Prostate gland (tissue), 2 donors: ENCODE data around the gene FHIT. TPM values are rescaled to one million over a fixed set of nuclear protein-coding genes. Genes with fewer than 3 reads are reported as not detected.

ENCODE experiments used
- DNase-seq: peaks from one replicate; pipeline ENCODE4 v3.0.0-alpha.2; 2019; ENCODE audit warnings: low spot score
- H3K27ac ChIP-seq, 2 donors: fragments of 200-600 bp; sonication (generic); 2 replicates each; pipeline ENCODE4 v1.5.1; 2017 to 2019
- H3K27me3 ChIP-seq: fragments of 200-600 bp; sonication (generic); replicated peaks from 2 replicates; pipeline ENCODE4 v1.5.1; 2019; ENCODE audit not compliant: insufficient read depth
- H3K36me3 ChIP-seq, 2 donors: fragments of 200-600 bp; sonication (generic); 1 replicate in 1 of 2; 2 replicates in 1 of 2; pipeline versions ENCODE4 v1.5.1 to v1.8.1; 2017 to 2019
- H3K4me1 ChIP-seq: fragments of 200-600 bp; sonication (generic); replicated peaks from 2 replicates; pipeline ENCODE4 v1.5.1; 2019
- H3K4me3 ChIP-seq, 2 donors: fragments of 200-600 bp; sonication (generic); 2 replicates each; pipeline ENCODE4 v1.5.1; 2017 to 2019
- H3K9me3 ChIP-seq: fragments of 200-600 bp; sonication (generic); 2 replicates; pipeline ENCODE4 v1.5.1; 2017
- POLR2A ChIP-seq: fragments of 450-650 bp; IDR thresholded peaks from one replicate; pipeline ENCODE4 v1.6.1; 2016; ENCODE audit warnings: antibody characterized with exemption, mild to moderate bottlenecking
- POLR2AphosphoS5 ChIP-seq: sonication (generic); formaldehyde crosslinking; IDR thresholded peaks from one replicate; pipeline ENCODE4 v1.6.1; 2017; ENCODE audit warnings: antibody characterized with exemption
- WGBS: methylation state at CpG from one replicate; pipeline ENCODE4 v1.1.5; 2018; 5-methylcytosine and 5-hydroxymethylcytosine counted together
- intact Hi-C: fragments of 100-400 bp; cut with DNase I; formaldehyde crosslinking; loops from one replicate; pipeline ENCODE4 v1.14.2; 2022
- total RNA-seq, 2 donors: library from RNA; depleted of rRNA; stranded (reverse); fragments of >200 nt; gene quantifications; one replicate each; pipeline ENCODE4 v1.1.0, GENCODE V29; 2016
- TF ChIP-seq, protein P1 (sequence below), 4 experiments: fragments of 200-600 bp in 2 of 4; fragments of 450-650 bp in 2 of 4; sonication (generic) in 2 of 4; IDR thresholded peaks; 1 replicate in 3 of 4; 2 replicates in 1 of 4; pipeline ENCODE4 v1.5.1; 2016 to 2019; ENCODE audit warnings: antibody characterized with exemption in 4 of 4, mild to moderate bottlenecking in 2 of 4, moderate library complexity in 2 of 4

The FHIT gene
- total RNA-seq, 2 donors from 2014 or later, result 6.4 to 10.4 TPM

DNA sequence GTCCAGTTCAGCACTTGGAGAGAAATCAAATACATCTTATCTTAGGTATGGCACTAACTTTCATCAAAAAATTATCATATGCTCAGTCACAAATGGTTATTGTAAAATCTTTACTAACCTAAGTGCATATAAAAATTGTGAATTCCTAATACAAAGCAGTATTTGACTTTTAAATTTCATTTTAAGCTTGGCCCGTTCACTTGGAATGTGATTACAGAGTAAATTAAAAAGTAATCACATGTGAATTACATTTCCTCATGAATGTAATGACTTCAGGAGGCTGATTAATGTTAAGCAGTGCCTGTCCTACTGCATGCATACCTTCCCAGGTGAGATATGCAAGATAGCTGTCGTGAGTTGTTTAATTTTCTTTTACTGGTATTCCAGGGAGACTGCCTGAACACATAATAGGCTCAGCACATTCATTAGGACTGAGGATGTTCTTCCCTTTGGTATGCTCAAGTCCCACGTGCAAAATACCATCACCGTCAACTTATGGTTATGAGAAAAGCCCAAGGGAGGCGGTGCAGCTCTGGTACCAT is 1053.0 kb downstream of the FHIT start:
- TF ChIP-seq POLR2AphosphoS5, result no peak
- TF ChIP-seq, protein P1, sequence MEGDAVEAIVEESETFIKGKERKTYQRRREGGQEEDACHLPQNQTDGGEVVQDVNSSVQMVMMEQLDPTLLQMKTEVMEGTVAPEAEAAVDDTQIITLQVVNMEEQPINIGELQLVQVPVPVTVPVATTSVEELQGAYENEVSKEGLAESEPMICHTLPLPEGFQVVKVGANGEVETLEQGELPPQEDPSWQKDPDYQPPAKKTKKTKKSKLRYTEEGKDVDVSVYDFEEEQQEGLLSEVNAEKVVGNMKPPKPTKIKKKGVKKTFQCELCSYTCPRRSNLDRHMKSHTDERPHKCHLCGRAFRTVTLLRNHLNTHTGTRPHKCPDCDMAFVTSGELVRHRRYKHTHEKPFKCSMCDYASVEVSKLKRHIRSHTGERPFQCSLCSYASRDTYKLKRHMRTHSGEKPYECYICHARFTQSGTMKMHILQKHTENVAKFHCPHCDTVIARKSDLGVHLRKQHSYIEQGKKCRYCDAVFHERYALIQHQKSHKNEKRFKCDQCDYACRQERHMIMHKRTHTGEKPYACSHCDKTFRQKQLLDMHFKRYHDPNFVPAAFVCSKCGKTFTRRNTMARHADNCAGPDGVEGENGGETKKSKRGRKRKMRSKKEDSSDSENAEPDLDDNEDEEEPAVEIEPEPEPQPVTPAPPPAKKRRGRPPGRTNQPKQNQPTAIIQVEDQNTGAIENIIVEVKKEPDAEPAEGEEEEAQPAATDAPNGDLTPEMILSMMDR (IDR thresholded peaks at IDR 0.05), result no peak
- TF ChIP-seq POLR2A, result no peak
- no peaks in the 10 kb centered on the region for H3K4me1 ChIP-seq
- 64% methylated on average over 5 of the region's 5 CpGs for WGBS
- H3K27ac ChIP-seq, result no peak overlapping the region
- no peaks in the 10 kb centered on the region for H3K36me3 ChIP-seq
- no peaks in the 10 kb centered on the region for H3K9me3 ChIP-seq
- DNase-seq, result no peak
- H3K4me3 ChIP-seq, result no peak overlapping the region
- H3K27me3 ChIP-seq, result no peaks in the 10 kb centered on the region
- intact Hi-C loops, result no loop called here

DNA sequence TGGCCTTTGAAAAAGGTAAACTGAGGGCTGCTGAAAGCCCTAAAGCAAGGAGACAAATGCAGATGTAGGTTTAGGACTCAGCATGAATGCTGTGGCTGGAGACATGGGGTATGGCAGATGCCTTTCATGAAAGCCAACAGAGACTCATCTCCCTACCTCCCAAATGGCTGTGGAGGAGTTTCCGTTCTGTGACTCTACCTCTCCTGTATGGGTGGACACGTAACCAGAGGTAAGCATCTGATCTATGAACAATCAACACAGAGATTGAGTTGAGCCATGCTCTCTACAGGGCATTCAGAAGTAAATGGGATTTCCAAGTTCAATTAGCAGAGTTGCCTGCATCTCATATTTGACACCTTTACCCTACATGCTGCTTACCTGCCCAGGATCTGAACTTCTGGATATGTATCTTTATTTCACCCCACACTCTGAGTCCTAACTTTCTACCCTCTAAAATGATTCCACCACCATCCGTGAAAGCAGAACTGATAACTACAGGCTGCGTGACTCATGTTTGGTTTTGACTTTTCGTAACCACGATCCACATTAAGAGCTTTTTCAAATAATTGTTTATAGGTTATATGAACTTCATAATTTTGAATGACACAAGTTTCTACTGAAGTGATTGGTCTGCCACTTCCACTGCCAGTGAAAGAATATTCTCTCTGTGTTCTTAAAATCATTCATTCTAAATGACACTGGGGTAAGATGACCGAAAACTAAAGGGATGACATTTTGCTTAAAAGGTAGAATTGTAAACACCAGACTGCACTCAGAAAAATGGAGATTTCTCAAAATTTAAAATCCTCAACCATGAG is 1058.7 kb downstream of the FHIT start:
- DNase-seq, result no peak
- TF ChIP-seq, protein P1 (IDR thresholded peaks at IDR 0.05), result no peak
- no peak for TF ChIP-seq POLR2AphosphoS5
- Histone ChIP-seq H3K27me3 (no peaks in the 10 kb centered on the region), H3K4me3 (no peak overlapping the region), H3K36me3 (no peaks in the 10 kb centered on the region), H3K4me1 (no peaks in the 10 kb centered on the region), H3K9me3 (no peaks in the 10 kb centered on the region), H3K27ac (no peak overlapping the region)
- intact Hi-C loops, result no loop called here
- 91% methylated on average over 7 of the region's 7 CpGs for WGBS

DNA sequence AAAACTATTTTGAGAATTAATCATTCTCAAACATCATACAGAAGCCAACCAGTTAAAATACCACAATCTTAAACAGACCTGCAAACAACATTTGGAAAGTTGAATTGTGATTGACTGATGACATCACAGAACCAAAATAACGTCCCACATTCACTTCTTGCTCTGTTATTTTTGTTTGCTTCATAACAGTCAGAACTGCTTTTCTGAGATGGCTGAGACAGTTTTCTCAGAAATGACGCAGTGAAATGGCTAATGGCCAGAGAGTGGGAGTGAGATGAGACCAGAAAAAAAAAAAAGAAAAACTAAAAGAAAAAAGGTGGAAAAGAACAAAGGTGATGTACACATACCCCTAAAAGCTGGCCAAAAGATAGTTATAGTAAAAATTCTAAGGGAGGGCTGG is 1061.2 kb downstream of the FHIT start:
- intact Hi-C loops, result no loop called here
- no peaks in the 10 kb centered on the region for H3K36me3 ChIP-seq
- H3K4me1 ChIP-seq, result no peaks in the 10 kb centered on the region
- no peak overlapping the region for H3K27ac ChIP-seq
- WGBS, result 38% methylated on average over 2 of the region's 2 CpGs
- TF ChIP-seq, protein P1 (IDR thresholded peaks at IDR 0.05), result no peak
- TF ChIP-seq POLR2AphosphoS5 (no peak), POLR2A (no peak)
- H3K4me3 ChIP-seq, result no peak overlapping the region
- no peak for DNase-seq
- no peaks in the 10 kb centered on the region for H3K9me3 ChIP-seq
- H3K27me3 ChIP-seq, result no peaks in the 10 kb centered on the region

DNA sequence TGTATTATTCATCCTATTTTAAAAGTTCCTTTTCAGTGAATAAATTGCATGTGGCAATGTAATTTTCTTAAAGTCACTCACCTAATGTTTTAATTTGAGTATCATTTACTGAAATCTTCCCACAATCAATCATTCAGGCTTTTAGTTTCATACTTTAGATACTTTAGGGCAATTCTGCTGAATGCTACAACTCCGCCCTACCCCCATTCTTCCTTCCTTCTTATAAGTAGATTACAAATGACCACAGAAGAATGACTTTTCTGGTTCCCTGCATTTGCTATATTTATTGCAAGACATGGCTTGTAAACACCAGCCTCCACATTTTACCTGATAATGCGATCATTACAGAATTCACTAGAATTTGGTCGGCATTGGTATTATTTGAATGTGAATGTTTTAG is 1061.9 kb downstream of the FHIT start:
- H3K9me3 ChIP-seq, result no peaks in the 10 kb centered on the region
- no peak for DNase-seq

More for the DNA sequence above, 1061.9 kb downstream of the FHIT start:
- intact Hi-C loops, result no loop called here
- WGBS, result 93% methylated on average over 3 of the region's 3 CpGs
- Histone ChIP-seq H3K4me1 (no peaks in the 10 kb centered on the region), H3K36me3 (no peaks in the 10 kb centered on the region), H3K27me3 (no peaks in the 10 kb centered on the region), H3K27ac (no peak overlapping the region), H3K4me3 (no peak overlapping the region)
- TF ChIP-seq POLR2A (no peak), POLR2AphosphoS5 (no peak)
- TF ChIP-seq, protein P1 (IDR thresholded peaks at IDR 0.05), result no peak
